Measurements from ENCODE around the gene TRAPPC3L.
A peak's percentile ranks its signal among the peaks of the same experiment; 100 is the strongest.

TRAPPC3L gene

DNA sequence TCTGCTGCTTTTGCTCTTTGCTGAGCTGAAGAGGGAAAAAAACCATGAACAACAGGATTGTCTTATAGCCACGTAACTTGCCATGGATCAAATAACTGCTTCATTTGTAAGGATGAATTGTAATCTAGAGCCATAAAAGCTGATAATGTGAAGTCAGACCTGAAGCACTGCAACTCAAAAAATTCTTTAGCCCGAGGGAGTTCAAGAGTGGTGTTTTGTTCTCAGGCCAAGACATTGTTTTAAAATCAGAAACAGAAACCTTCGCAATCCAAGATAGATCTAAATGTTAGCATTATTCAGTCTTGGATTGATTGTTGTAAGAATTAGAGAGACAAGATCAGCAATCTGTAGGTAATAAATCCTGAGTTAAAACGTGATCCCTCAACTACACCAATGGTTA, at the start of gene TRAPPC3L:
Gene TRAPPC3L (minus strand): TSS at position 34 of the 400 bp plus-strand sequence. CDS start 170 bp downstream, outside the sequence.
- no peaks in the 10 kb centered on the region for H3K27me3 ChIP-seq (ENCODE audit: control insufficient read depth, insufficient read depth, low read length)
- H3K36me3 ChIP-seq (ENCODE audit: control insufficient read depth, insufficient read depth, low read length) = no peaks in the 10 kb centered on the region
- H3K4me3 ChIP-seq (ENCODE audit: low read depth, low read length) = no peak within 1 kb of the TSS
- H3K9me3 ChIP-seq (ENCODE audit: control insufficient read depth, insufficient read depth, low read length) = no peaks in the 10 kb centered on the region
- no peaks in the 10 kb centered on the region for H3K4me1 ChIP-seq (ENCODE audit: control insufficient read depth, insufficient read depth, low read length)
- H3K9ac ChIP-seq (ENCODE audit: low read depth, low read length) = no peak within 1 kb of the TSS

DNA sequence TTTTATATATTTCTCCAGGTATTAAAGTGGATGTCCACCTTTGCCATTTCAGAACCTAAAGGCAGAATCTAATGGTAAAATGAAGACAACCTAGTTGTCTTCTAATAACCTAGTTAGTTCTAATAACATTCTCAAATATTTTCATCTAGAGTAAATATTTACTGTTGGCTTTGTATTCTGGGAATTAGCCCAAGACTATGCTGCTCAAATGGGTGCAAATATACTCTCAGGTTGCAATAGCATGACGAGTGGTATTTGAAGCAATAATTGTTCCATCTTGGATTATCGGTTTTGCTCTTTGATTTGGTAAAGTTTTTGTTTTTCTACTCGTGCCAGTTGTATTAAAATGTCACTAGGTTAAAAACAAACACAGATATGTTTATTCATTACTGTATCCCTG, 49.8 kb upstream of the TRAPPC3L start:
- no peak overlapping the region for H3K9ac ChIP-seq (ENCODE audit: low read depth, low read length)
- no peaks in the 10 kb centered on the region for H3K9me3 ChIP-seq (ENCODE audit: control insufficient read depth, insufficient read depth, low read length)
- peaks cover 4% of the 10 kb centered on the region for H3K36me3 ChIP-seq (ENCODE audit: control insufficient read depth, insufficient read depth, low read length)
- H3K4me1 ChIP-seq (ENCODE audit: control insufficient read depth, insufficient read depth, low read length) = no peaks in the 10 kb centered on the region
- no peaks in the 10 kb centered on the region for H3K27me3 ChIP-seq (ENCODE audit: control insufficient read depth, insufficient read depth, low read length)
- H3K4me3 ChIP-seq (ENCODE audit: low read depth, low read length) = no peak overlapping the region

DNA sequence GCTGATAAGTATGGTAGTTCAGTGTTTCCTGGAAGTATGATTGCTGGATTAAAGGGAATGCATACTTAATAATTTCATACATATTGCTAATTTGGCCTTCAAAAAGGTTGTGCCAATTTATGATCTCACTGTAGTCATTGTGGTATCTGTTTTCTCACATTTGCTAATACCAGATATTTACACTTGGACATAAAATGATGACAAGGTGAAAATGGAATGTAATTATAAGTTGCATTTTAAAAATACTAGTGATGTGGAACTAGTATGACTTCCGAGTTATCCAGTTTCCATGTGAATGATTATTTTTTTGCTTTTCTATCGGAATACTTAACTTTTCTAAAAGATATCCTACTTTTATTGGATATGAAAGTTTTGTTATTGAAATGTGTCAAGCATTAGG, 41.3 kb upstream of the TRAPPC3L start:
- no peak overlapping the region for H3K4me3 ChIP-seq (ENCODE audit: low read depth, low read length)
- H3K4me1 ChIP-seq (ENCODE audit: control insufficient read depth, insufficient read depth, low read length) = no peaks in the 10 kb centered on the region
- peaks cover 4% of the 10 kb centered on the region for H3K36me3 ChIP-seq (ENCODE audit: control insufficient read depth, insufficient read depth, low read length)
- no peak overlapping the region for H3K9ac ChIP-seq (ENCODE audit: low read depth, low read length)
- H3K9me3 ChIP-seq (ENCODE audit: control insufficient read depth, insufficient read depth, low read length) = no peaks in the 10 kb centered on the region
- H3K27me3 ChIP-seq (ENCODE audit: control insufficient read depth, insufficient read depth, low read length) = no peaks in the 10 kb centered on the region

DNA sequence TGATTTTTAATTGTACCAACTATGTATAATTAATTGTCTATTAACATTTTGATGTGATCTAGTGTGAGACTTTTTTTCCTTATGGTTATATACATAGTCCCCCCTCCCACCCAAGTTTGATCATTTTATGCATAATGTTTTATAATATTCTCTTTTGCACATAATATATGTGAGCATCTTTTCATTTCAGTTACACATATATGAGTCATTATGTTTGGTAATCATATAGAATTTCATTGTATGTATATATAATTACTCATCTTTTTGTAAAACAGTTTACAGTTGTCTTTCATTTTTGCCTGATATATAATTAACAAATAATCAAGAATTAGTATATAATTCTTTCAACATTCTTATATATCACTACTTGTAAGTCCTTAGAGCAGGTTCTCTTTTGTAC, 40.8 kb upstream of the TRAPPC3L start:
- Histone ChIP-seq H3K9me3 (ENCODE audit: control insufficient read depth, insufficient read depth, low read length) (no peaks in the 10 kb centered on the region), H3K36me3 (ENCODE audit: control insufficient read depth, insufficient read depth, low read length) (peaks cover under 1% of the 10 kb centered on the region), H3K4me1 (ENCODE audit: control insufficient read depth, insufficient read depth, low read length) (no peaks in the 10 kb centered on the region), H3K9ac (ENCODE audit: low read depth, low read length) (no peak overlapping the region), H3K27me3 (ENCODE audit: control insufficient read depth, insufficient read depth, low read length) (no peaks in the 10 kb centered on the region), H3K4me3 (ENCODE audit: low read depth, low read length) (no peak overlapping the region)

DNA sequence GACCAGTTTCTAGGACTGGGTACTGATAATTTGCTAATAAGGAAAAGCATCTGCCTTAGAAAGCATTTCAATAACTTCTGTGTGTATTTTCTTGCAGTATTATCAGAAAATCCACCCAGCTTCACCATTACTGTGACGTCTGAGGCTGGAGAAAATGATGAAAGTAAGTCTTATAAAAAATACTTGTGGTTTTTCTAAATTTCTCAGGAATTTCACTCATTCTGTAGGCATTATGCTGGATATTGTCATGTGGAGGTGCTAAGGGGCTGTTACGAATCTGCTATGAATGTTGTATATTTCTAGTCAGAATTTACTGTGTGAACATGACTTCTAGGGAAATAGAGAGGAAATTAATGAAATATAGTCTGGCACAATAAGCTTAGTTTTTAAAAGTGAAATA, 34.7 kb upstream of the TRAPPC3L start:
- Histone ChIP-seq H3K9ac (ENCODE audit: low read depth, low read length) (no peak overlapping the region), H3K4me3 (ENCODE audit: low read depth, low read length) (no peak overlapping the region), H3K9me3 (ENCODE audit: control insufficient read depth, insufficient read depth, low read length) (no peaks in the 10 kb centered on the region), H3K27me3 (ENCODE audit: control insufficient read depth, insufficient read depth, low read length) (no peaks in the 10 kb centered on the region), H3K36me3 (ENCODE audit: control insufficient read depth, insufficient read depth, low read length) (no peaks in the 10 kb centered on the region), H3K4me1 (ENCODE audit: control insufficient read depth, insufficient read depth, low read length) (no peaks in the 10 kb centered on the region)

DNA sequence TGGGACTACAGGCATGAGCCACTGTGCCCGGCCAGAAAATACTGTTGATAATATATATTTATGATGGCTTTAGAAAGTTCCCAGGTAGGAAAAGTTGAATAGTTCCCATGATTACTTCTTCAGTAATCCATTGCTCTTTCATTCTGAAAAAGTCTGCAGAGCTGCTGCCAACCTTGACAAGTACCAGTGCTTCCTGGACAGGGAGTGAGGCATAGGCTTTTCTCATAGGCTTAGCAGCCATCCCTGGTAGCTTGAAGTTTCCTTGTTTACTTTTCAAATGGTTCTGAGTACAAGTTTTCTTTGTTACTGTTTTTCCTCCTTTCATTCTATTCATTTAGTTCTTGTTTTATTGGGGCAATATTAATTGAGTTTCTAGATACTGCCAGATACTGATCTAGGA, 33.7 kb upstream of the TRAPPC3L start:
- Histone ChIP-seq H3K36me3 (ENCODE audit: control insufficient read depth, insufficient read depth, low read length) (no peaks in the 10 kb centered on the region), H3K4me3 (ENCODE audit: low read depth, low read length) (no peak overlapping the region)

DNA sequence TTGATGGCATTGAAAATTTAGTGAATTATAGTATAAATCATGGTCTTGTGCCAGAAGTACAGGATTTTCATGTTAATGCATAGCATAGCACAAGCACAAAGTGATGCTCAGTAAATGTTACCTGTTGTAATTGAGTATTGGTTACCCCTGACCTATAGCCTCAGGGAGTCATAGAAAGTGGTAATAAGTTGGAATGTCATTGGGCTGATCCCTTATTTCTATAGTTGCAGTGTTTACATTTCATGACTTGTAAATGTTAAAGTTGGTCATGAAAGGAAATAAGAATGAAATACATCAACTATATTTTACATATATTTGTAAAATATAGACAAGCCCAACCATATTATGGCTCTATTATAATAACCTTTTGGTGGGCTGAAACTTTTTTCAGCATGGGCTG, 32.9 kb upstream of the TRAPPC3L start:
- Histone ChIP-seq H3K36me3 (ENCODE audit: control insufficient read depth, insufficient read depth, low read length) (no peaks in the 10 kb centered on the region), H3K4me3 (ENCODE audit: low read depth, low read length) (no peak overlapping the region), H3K9ac (ENCODE audit: low read depth, low read length) (no peak overlapping the region), H3K4me1 (ENCODE audit: control insufficient read depth, insufficient read depth, low read length) (no peaks in the 10 kb centered on the region), H3K27me3 (ENCODE audit: control insufficient read depth, insufficient read depth, low read length) (no peaks in the 10 kb centered on the region), H3K9me3 (ENCODE audit: control insufficient read depth, insufficient read depth, low read length) (no peaks in the 10 kb centered on the region)

More for the DNA sequence above, 33.7 kb upstream of the TRAPPC3L start:
- Histone ChIP-seq H3K9ac (ENCODE audit: low read depth, low read length) (no peak overlapping the region), H3K9me3 (ENCODE audit: control insufficient read depth, insufficient read depth, low read length) (no peaks in the 10 kb centered on the region), H3K27me3 (ENCODE audit: control insufficient read depth, insufficient read depth, low read length) (no peaks in the 10 kb centered on the region), H3K4me1 (ENCODE audit: control insufficient read depth, insufficient read depth, low read length) (no peaks in the 10 kb centered on the region)

DNA sequence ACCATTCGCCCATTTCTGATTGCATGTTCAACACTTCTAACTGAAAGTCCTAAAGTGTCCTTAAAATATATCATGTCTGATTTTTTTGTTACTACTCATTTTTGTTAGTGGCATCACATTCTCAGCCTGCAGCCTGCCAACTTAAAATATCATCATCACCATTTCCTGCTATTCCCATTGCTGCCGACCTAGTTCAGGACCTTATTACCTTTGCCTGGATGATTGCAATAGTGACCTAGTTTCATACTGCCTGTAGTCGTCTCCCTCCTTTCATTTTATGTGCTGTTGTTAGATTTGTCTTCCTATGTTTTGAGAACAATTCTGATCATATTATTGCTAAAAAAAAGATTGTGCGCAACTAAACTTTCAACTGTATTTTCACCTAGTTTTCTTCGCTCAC, 32.0 kb upstream of the TRAPPC3L start:
- no peaks in the 10 kb centered on the region for H3K36me3 ChIP-seq (ENCODE audit: control insufficient read depth, insufficient read depth, low read length)
- no peaks in the 10 kb centered on the region for H3K27me3 ChIP-seq (ENCODE audit: control insufficient read depth, insufficient read depth, low read length)
- H3K9ac ChIP-seq (ENCODE audit: low read depth, low read length) = no peak overlapping the region
- no peaks in the 10 kb centered on the region for H3K9me3 ChIP-seq (ENCODE audit: control insufficient read depth, insufficient read depth, low read length)
- peaks cover 3% of the 10 kb centered on the region for H3K4me1 ChIP-seq (ENCODE audit: control insufficient read depth, insufficient read depth, low read length)
- H3K4me3 ChIP-seq (ENCODE audit: low read depth, low read length) = no peak overlapping the region

DNA sequence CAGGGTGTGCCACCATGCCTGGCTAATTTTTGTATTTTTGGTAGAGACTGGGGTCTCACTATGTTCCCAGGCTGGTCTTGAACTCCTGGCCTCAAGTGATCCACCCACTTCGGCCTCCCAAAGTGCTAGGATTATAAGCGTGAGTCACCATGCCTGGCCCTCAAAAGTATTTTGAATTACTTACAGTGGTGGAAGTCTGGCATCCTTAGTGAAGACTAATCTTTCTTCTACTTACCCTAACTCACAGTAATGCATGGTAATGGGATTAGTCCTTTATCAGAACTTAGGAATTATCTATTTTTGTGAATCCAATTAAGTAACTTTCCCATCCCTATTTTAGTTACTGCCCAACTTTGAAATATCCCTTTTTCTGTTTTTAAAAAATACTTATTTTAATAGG, 29.7 kb upstream of the TRAPPC3L start:
- H3K36me3 ChIP-seq (ENCODE audit: control insufficient read depth, insufficient read depth, low read length) = no peaks in the 10 kb centered on the region
- peaks cover 3% of the 10 kb centered on the region for H3K4me1 ChIP-seq (ENCODE audit: control insufficient read depth, insufficient read depth, low read length)
- H3K27me3 ChIP-seq (ENCODE audit: control insufficient read depth, insufficient read depth, low read length) = no peaks in the 10 kb centered on the region
- no peak overlapping the region for H3K4me3 ChIP-seq (ENCODE audit: low read depth, low read length)
- no peaks in the 10 kb centered on the region for H3K9me3 ChIP-seq (ENCODE audit: control insufficient read depth, insufficient read depth, low read length)
- H3K9ac ChIP-seq (ENCODE audit: low read depth, low read length) = no peak overlapping the region

DNA sequence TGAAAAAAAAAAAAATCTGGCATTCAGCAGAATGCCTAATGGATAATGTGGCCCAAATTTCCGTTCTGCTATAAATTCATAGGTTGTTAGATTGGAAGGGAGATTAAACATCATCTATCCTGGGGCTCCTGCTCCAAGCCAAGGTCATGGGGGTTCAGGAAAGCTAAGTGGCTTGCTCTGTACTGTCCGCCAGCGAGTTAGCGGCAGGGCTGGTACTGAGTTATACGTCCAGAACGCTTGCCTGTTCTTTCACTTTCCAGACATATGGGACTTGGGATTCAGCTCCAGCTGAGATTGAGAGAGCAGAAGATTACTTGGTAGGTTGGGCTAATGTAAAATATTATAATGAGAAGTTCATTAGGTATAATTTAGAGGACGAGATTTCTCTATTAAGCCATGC, 26.7 kb upstream of the TRAPPC3L start:
- peak overlapping the region; percentile 82 for H3K9ac ChIP-seq (ENCODE audit: low read depth, low read length)
- no peaks in the 10 kb centered on the region for H3K36me3 ChIP-seq (ENCODE audit: control insufficient read depth, insufficient read depth, low read length)
- peak overlapping the region; percentile 99 for H3K4me3 ChIP-seq (ENCODE audit: low read depth, low read length)
- no peaks in the 10 kb centered on the region for H3K9me3 ChIP-seq (ENCODE audit: control insufficient read depth, insufficient read depth, low read length)
- no peaks in the 10 kb centered on the region for H3K27me3 ChIP-seq (ENCODE audit: control insufficient read depth, insufficient read depth, low read length)
- peaks cover 3% of the 10 kb centered on the region for H3K4me1 ChIP-seq (ENCODE audit: control insufficient read depth, insufficient read depth, low read length)

DNA sequence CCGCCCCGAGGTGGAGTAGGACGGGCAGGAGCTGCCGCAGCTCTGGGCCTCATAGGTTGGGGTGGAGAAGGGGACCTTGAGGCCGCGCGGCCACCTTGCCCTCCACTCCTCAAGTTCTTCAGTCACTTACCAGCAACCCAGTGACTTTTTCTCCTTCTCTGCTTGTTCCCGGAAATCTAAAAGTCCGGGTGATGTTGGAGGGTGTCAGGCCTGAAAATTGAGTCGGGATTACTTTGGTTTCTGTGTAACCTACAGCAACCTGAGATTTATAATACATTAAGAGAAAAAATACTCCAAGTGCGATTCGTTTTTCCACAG, 26.2 kb upstream of the TRAPPC3L start:
- H3K4me1 ChIP-seq (ENCODE audit: control insufficient read depth, insufficient read depth, low read length) = peaks cover 3% of the 10 kb centered on the region

DNA sequence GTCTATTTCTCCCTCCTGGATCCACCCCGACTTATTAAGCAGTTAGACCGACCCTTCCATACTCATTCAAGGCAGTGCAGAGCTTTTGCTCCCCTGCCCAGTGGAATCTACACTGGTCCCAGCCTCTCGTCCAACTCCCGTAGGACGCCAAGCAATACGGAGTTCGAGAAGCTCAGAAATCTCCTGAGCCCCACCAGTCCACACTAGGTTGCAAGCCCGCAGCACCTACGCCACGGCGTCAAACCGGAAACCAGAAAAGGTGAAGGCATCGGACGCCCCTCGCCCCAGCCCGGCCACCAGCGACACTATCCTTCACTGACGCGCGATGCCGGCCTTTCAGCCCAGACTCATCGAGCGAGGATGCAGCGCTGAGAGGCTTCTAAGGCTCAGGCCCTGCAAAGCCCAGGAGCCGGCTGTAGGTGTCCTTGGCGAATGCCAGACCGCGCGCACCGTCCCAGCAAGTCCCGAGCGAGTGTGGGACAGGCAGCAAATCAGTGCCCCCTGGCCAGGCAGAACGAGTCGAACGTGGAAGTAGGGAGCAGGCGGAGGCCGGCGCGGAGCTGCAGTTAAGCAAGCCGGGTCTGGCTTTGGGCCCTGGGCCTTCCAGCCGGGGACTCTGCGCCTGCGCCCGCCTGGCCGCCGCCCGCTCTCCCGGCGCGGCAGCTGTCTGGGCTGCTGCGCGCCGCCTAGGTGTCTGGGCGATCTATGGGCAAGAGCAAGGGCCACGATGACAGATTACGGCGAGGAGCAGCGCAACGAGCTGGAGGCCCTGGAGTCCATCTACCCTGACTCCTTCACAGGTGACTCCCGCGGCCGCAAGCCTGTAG, 25.6 kb upstream of the TRAPPC3L start, which contains the start of gene RWDD1:
Gene RWDD1 (plus strand): TSS at position 649 of the 827 bp plus-strand sequence. CDS start 79 bp downstream, at position 728.
- Histone ChIP-seq H3K36me3 (ENCODE audit: control insufficient read depth, insufficient read depth, low read length) (no peaks in the 10 kb centered on the region), H3K4me1 (ENCODE audit: control insufficient read depth, insufficient read depth, low read length) (peaks cover 3% of the 10 kb centered on the region), H3K9ac (ENCODE audit: low read depth, low read length) (peak within 1 kb of the TSS; percentile 98), H3K9me3 (ENCODE audit: control insufficient read depth, insufficient read depth, low read length) (no peaks in the 10 kb centered on the region), H3K4me3 (ENCODE audit: low read depth, low read length) (peak within 1 kb of the TSS; percentile 99), H3K27me3 (ENCODE audit: control insufficient read depth, insufficient read depth, low read length) (no peaks in the 10 kb centered on the region)

More for the DNA sequence above, 26.2 kb upstream of the TRAPPC3L start:
- H3K27me3 ChIP-seq (ENCODE audit: control insufficient read depth, insufficient read depth, low read length) = no peaks in the 10 kb centered on the region
- H3K9ac ChIP-seq (ENCODE audit: low read depth, low read length) = peak overlapping the region; percentile 82
- H3K36me3 ChIP-seq (ENCODE audit: control insufficient read depth, insufficient read depth, low read length) = no peaks in the 10 kb centered on the region
- peak overlapping the region; percentile 99 for H3K4me3 ChIP-seq (ENCODE audit: low read depth, low read length)
- no peaks in the 10 kb centered on the region for H3K9me3 ChIP-seq (ENCODE audit: control insufficient read depth, insufficient read depth, low read length)

Data from iPS-15b (cell line).